Ishikawa (cell line): ENCODE measurements around the gene FAM107A.

Source experiments
- MAX ChIP-seq: IDR thresholded peaks from 2 replicates; pipeline ENCODE4 v1.6.1; 2012
- TAF1 ChIP-seq: IDR thresholded peaks from 2 replicates; pipeline ENCODE4 v1.6.1; 2012; ENCODE audit warnings: low read depth, mild to moderate bottlenecking
- YY1 ChIP-seq: IDR thresholded peaks from 2 replicates; pipeline ENCODE4 v1.6.1; 2012; ENCODE audit warnings: low read depth

GRCh38 chr3:58612830-58613229, 35.6 kb upstream of the FAM107A start:
- TF ChIP-seq TAF1 (no peak), YY1 (no peak), MAX (no peak)
